GM19452 (cell line): ENCODE results near the gene EYA2.

Experiments
- ATAC-seq: cut with Tn5 transposase; IDR thresholded peaks from one replicate; pipeline ENCODE4 v1.9.1; 2021; ENCODE audit not compliant: unreplicated experiment

EYA2 gene

DNA sequence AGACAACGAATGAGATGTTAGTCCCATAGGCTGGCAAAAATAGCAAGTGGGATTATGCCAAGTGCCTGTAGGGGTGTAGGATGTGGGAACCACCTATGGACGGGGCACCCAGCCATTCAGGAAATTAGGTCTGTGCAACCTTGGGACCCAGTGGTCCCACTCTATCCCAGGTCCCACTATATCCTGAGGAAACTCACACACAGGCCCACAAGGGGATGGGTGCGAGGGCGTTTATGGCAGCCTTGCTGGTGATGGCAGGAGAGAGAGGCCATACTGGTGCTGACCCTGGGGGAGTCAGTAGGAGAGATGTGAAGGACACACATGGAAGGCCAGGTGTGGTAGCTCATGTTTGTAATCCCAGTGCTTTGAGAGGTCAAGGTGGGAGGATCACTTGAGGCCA lies 163.6 kb downstream of the EYA2 start:
- ATAC-seq = no peak

DNA sequence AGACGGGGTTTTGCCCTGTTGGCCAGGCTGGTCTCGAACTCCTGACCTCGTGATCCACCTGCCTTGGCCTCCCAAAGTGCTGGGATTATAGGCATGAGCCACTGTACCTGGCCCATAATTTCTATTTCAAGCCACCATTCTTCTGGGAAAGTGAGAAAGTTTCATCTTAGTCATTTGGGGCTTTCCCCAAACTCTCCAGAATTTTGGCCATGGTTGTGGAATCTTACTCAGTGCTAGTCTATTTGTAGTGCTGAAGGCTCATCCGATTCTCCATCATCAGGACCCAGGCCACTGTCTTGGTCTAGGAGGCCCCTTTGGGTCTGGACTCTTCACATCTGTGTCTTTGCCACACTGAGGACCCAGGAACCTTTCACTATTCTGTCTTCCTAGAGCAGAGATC lies 164.9 kb downstream of the EYA2 start:
- ATAC-seq = no peak

DNA sequence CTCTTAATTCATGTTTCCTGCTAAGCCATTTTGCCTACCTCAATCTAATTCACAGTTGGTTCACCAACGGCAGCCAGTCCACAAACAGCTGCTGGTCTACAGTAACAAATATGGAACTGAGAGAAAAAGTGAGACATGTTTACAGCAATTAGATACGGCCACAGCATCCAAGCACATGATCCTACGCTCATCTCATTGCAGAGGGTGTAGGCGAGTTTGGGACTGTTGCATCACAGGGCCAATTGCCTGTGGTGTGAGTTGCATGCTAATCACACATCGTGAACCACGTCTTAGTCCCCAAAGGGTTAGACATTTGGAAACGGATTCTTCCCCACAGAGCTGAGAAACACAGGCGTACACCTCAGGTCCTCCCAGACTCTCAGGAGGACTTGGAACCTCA lies 166.9 kb downstream of the EYA2 start:
- ATAC-seq = no peak

DNA sequence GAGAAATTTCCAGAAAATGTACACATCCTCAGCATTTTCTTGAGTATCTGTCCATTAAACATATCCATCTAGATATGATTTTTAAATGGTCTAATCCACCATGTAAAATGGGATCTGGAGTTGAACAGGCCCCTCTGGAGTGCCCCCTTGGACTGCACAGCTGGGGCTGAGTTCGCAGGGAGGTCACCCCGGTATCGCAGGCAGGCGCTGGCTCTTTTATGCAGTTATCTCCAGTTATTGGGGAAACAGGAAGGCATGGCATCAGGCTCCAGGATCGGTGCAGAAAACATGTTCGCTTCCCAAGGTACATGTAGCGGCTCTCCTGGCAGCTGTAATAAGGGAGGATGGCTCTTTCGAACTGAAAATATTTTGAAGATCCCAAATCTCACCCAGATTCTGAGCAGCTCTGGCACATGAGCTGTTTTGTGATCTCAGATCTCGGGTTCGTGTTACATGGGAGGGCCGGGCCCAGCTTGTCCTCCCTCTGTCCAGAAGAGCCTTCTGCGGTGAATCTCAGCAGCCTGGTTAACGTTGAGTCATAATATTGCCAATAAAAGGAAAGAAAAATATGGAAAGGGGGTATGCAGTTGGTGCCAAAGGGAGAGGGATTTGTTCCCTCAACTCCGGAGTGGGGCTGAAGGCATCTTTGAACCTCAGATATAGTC lies 167.7 kb downstream of the EYA2 start:
- ATAC-seq = no peak

DNA sequence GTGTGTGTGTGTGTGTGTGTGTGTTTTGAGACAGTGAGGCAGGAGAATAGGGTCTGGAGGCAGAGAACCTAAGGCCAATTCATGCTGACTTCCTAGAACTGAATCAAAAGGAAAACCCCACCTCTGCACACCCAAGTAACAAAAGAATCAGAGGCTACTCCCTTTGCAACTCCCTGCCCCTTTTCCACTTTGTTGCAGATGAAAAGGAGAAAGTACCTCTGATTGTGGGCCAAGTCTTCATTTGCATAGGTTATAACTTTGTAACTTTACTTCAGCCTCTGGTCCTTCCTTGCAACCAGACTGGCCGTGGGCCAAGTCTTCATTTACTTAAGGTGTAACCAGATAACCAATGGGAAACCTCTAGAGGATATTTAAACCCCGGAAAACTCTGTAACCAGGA lies 168.8 kb downstream of the EYA2 start:
- no peak for ATAC-seq

DNA sequence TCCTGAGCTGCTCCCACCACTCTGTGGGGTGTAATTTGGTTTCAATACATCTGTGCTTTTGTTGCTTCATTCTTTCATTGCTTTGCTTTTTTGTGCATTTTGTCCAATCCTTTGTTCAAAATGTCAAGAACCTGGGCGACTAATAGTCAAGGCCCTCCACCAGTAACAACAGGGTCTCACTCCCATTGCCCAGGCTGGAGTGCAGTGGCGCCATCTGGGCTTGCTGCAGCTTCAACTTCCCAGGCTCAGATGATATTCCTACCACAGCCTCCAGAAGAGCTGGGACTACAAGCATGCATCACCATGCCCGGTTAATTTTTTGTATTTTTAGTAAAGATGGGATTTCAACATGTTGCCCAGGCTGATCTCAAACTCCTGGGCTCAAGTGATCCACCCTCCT lies 169.2 kb downstream of the EYA2 start:
- no peak for ATAC-seq

DNA sequence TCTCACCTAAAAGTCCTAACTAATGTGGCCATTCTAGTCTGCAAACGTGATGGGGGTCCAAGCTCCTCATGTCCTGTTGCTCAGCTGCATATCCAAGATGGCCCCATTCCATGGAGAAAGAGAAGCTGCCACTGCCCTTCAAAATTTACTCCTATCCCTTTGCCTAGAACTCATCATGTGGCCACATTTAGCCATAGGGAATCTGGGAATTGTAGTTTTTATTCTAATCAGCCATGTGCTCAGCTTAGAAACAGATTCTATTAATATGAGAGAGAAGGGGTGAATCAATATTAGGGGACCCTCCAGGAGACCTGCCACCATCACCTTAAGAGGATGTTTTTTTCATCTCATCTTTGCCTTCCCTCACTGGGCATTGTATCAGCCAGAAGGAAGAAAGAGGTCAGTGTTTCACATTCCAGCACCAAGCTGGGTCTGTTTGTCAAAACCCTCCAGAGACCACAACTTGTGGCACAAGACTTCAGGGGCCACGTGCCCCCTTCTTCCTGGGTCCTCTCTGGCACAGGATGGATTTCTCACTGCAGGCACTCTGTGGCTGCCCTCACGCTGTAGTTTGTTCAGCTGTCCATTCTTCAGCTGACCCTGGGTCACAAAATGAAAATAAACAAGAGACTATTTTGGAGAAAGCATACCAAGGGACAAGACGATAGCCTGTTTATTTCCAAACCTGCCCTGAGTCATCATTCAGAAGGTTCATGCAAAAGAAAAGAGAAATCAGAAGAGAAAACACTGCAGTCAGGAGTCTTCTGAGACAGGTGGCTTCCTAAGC lies 172.0 kb downstream of the EYA2 start:
- ATAC-seq = no peak

DNA sequence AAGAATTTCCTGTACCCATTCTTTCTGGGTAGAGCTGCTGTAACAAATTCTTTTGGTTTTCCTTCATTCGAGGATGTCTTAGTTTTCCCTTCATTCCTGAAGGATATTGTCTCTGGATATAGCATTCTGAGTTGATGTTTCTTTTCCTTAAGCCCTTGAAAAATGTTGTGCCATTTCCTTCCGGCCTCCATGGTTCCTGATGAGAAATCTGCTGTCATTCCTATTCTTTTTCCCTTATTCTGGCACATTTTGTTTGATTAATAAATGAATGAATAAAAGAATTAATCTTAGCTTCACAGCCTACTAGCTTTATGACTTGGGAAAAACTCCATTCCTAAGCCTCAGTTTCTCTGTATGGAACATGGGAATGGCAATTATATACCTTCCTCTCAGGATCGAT lies 173.1 kb downstream of the EYA2 start:
- no peak for ATAC-seq

DNA sequence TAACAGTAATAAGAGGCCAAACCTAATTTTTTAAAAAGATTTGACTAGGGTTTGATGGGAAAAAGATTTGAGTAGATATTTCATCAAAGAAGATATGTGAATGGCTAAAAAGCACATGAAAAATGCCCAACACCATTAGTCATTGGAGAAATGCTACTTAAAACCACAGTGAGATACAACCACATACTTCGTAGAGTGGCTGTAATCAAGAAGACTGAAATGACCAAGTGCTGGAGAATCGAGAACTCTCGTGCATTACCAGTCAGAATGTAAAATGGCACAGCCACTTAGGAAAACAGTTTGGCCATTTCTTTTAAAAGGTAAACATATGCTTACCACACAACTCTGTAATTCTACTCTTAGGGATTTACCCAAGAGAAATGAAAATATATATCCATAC lies 175.5 kb downstream of the EYA2 start:
- no peak for ATAC-seq

DNA sequence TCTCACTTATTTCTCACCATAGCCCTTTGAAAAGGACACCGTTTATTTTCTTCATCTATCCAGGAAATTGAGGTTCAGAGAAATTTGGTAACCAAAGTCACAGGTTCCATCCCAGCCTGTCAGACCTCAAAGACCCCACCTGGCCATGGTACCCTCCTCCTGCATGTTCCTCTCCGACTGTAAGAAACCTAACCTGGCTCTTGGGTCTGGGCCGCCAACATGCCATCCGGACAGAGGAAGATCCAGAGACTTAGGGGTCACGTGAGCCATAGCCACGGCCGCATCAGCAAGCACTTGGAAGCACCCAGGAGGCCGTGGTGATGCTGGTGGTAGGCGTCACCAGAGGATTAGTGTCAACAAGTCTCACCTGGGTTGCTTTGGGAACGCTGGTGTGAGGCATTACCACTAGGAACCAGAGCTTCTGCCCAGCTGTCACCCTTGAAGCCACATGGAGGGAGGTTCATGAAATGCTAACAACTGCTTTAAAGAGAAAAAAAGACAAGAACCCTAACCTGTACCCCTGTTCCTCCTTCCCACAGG lies 177.1 kb downstream of the EYA2 start:
- no peak for ATAC-seq

DNA sequence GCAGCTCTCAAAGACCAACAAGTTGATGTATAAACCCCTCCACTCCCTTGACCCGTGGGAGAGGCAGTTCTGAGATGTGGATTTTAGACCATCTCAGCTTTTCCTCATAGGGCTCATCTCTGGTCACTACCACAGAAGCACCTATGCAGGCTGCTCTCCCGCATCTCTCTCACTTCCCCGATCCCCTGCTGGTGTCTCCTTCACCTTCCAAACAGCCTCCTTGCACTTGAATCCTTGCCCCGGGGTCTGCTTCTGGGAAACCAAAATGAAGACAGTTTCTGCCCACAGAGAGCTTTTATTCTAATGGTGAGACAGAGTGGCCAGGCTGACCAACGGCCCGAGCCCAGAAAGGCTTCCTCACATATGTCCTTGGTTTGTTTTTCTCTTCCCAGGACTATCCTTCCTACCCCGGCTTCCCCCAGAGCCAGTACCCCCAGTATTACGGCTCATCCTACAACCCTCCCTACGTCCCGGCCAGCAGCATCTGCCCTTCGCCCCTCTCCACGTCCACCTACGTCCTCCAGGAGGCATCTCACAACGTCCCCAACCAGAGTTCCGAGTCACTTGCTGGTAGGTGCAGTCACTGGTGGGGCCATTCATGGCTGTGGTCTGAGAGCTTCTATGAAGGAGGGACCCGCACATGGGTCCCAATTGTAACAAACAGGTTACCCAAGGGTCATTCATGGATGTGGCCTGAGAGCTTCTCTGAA lies 179.3 kb downstream of the EYA2 start:
- ATAC-seq = no peak

DNA sequence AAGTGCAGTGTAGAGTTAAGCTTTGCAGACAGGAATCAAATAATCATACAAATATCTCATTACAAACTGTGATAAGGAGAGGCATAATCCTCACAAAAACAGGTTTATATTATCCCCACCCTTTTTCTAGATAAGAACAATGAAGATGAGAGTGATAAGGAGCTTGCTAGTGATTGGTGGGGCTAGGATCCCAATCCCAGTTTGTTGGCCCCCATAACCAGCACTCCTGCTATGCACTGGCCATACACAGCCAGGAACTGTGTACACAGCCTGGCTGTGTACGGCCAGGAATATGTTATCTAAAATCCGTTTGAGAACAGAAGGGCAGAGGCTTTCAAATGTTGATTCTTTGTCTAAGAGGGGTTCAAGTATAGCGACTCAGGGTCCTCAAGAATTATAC lies 180.6 kb downstream of the EYA2 start:
- ATAC-seq = no peak

DNA sequence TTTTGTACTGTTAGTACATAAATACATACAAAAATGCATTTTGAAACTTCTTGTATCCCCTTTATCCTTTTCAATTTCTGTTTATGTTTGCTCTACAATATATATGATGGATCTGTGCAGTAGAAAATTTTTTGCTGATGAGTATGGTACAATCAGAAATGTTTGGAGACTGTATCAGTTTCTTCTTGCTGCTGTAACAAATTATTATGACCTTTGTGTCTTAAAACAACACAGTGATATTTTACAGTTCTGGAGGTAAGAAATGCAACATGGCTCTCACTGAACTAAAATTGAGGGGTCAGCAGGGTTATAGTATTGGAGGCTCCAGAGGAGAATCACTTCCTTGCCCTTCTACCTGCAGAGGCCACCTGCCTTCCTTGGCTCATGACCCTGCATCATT lies 184.4 kb downstream of the EYA2 start:
- no peak for ATAC-seq

DNA sequence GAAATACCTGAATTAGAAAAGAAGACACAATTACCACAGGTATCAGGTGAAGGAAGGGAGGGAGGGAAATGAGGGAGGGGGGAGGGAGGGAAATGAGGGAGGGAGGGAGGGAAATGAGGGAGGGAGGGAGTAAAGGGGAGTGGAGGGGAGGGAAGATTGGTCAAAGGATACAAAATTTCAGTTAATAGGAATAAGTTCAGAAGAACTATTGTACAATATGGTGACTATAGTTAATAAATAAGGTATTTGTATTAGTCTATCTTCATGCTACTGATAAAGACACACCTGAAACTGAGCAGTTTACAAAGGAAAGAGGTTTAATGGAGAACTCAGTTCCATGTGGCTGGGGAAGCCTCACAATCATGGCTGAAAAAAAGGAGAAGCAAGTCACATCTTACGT lies 185.7 kb downstream of the EYA2 start:
- ATAC-seq = no peak

DNA sequence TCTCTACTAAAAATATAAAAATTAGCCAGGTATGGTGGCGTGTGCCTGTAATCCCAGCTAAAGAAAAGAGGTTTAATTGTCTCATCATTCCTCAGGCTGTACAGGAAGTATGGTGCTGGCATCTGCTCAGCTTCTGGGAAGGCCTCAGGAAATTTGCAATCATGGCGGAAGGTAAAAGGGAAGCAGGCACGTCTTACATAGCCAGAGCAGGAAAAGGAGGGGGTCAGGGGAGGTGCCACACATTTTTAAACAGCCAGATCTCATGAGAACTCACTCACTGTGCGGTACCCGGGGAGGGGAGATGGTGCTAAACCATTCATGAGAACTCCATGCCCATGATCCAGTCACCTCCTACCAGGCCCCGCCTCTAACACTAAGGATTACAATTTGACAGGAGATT lies 191.7 kb downstream of the EYA2 start:
- no peak for ATAC-seq

DNA sequence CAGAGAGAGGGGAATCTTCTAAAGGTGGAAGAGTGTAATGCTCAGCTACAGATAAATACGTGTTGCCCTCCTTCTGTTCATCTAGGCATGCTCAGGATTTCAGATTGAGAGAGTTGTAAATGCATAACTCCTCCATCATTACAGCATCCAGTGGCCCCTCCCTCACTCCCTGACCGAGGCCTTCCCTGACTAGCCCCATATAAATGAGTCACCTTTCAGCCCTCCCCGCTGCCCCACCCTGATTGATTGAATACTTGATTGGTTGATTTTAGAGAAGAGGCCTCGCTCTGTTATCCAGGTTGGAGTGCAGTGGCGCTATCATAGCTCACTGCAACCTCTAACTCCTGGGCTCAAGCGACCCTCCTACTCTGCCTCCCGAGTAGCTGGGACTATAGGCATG lies 193.7 kb downstream of the EYA2 start:
- ATAC-seq = no peak

DNA sequence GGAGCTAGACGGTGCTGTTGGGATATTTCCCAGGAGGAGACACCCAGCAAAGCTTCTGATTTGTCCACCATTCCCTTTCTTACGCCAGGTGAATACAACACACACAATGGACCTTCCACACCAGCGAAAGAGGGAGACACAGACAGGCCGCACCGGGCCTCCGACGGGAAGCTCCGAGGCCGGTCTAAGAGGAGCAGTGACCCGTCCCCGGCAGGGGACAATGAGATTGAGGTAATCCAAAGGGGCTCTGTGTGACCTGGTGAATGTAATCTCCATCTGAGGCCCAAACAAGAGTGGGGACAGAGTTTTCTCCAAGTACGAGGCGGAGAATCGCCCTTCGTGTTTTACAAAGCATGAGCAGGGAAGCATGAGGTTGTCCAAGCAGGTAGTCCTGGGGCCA lies 194.5 kb downstream of the EYA2 start:
- ATAC-seq = no peak

DNA sequence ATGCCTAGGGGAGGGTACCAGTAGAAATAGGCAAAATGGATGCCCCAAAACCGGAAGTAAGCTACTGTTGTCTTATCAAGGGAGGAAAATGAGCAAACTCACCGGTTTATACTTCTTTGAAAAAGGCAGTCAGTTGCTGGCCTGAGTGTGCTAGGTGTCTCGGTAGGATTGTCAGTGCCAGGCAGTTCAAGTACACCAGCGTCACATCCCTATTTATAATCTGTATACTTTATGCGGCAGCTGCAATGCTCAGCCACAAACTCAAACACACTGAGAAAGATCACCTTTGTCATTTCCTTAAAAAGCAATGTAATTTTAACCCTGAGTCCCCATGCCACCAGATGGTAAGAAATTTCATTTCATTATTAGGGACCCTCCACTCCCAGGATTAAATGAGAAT lies 196.2 kb downstream of the EYA2 start:
- no peak for ATAC-seq

DNA sequence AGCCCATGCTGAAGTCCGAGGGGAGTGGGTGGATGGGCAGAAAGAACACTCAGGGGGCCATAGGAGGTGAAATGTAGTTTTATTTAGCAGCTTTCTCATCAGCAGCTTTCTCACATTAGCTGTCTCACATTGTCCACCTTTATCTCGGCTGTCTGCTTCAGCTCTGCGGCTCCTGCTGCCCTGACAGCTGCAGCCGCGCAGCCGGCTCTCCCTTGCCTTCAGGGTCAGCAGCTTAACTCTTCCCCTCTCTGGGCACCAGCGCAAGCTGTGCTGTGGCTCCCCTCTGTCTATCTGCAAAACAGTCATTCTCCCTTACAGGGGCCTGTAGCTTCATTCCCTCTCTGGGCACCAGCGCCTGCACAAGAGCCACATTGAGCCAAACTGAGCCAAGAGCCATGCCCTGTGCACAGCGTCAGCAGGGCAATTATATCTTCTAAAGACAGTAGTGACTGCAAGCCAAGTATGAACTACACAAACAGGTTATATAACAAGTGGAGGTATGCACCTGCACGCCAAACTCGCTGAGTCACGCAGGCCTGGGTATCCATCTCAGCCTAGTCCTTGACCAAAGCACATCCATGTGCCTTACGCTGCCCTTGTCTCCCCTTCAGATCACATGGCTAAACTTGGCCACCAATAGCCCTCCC lies 198.8 kb downstream of the EYA2 start:
- no peak for ATAC-seq

DNA sequence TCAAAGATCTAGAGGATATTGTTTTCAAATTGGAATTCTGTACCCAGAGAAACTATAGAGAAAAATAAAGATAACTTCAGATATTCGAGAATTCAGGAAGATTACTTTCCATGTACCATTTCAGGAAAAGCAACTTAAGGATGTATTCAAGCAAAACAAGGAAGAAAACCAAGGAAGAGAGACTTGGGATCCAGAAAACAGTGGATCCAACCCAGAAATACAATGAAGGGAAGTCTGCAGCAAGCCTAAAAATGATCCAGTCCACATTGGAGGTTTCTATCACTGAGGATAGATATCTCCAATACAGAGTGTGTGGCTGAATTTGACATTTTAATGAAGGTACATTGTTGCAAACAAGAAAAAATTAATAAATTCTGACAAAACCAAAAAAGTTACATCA lies 201.0 kb downstream of the EYA2 start:
- ATAC-seq = no peak
